HEK293 (cell line): ENCODE results near the gene IRF7.

ENCODE experiments used
- CTCF ChIA-PET: fragments of 350-600 bp; formaldehyde crosslinking; extraction: SDS; loops from one replicate; lab custom pipeline; 2021; ENCODE audit warnings: antibody characterized with exemption; lab: Yijun Ruan, JAX
- POLR2A ChIA-PET: fragments of 300-600 bp; formaldehyde crosslinking; extraction: SDS; loops from one replicate; lab custom pipeline; 2020; ENCODE audit warnings: antibody characterized with exemption, inconsistent platforms; lab: Yijun Ruan, JAX
- H3K27ac ChIP-seq: fragments of 200-500 bp; sonication (Bioruptor generic); 2 replicates; pipeline ENCODE4 v1.5.1; 2014; ENCODE audit warnings: low read depth, low read length, control low read depth, inconsistent platforms; ENCODE audit errors: extremely low read depth
- H3K36me3 ChIP-seq, 2 experiments: fragments of 200-500 bp in 1 of 2; sonication (Bioruptor generic) in 1 of 2; 1 replicate in 1 of 2; 2 replicates in 1 of 2; pipeline ENCODE4 v1.5.1; 2014 to 2017; ENCODE audit warnings: inconsistent platforms in 2 of 2, low read length in 2 of 2; ENCODE audit not compliant: control insufficient read depth in 2 of 2, insufficient read depth in 1 of 2
- H3K4me1 ChIP-seq: fragments of 200-500 bp; sonication (Bioruptor generic); 2 replicates; pipeline ENCODE4 v1.5.1; 2014; ENCODE audit warnings: mild to moderate bottlenecking, low read length, inconsistent platforms; ENCODE audit not compliant: control insufficient read depth, insufficient read depth
- H3K4me3 ChIP-seq: 2 replicates; pipeline ENCODE4 v1.5.1; 2011; ENCODE audit warnings: low read depth, mild to moderate bottlenecking, control low read depth, low read length, moderate library complexity
- H3K9me3 ChIP-seq: fragments of 200-500 bp; sonication (Bioruptor generic); 2 replicates; pipeline ENCODE4 v1.5.1; 2014; ENCODE audit warnings: low read depth, low read length, inconsistent platforms; ENCODE audit not compliant: control insufficient read depth, insufficient read depth
- GLIS2 ChIP-seq: fragments of 450-650 bp; formaldehyde crosslinking; IDR thresholded peaks from 2 replicates; pipeline ENCODE4 v1.5.1; 2016; ENCODE audit warnings: missing biosample characterization, missing genetic modification characterization
- KLF9 ChIP-seq: fragments of 450-650 bp; formaldehyde crosslinking; IDR thresholded peaks from 2 replicates; pipeline ENCODE4 v1.5.1; 2016; ENCODE audit warnings: missing biosample characterization, missing genetic modification characterization, low read depth
- MYNN ChIP-seq: fragments of 450-650 bp; formaldehyde crosslinking; IDR thresholded peaks from 2 replicates; pipeline ENCODE4 v1.5.1; 2016; ENCODE audit warnings: missing biosample characterization, missing genetic modification characterization, borderline replicate concordance
- WT1 ChIP-seq: fragments of 450-650 bp; formaldehyde crosslinking; IDR thresholded peaks from 2 replicates; pipeline ENCODE4 v1.5.1; 2016; ENCODE audit warnings: missing biosample characterization, missing genetic modification characterization
- ZBTB20 ChIP-seq: fragments of 450-650 bp; formaldehyde crosslinking; IDR thresholded peaks from 2 replicates; pipeline ENCODE4 v1.5.1; 2016; ENCODE audit warnings: missing biosample characterization, missing genetic modification characterization
- ZFP37 ChIP-seq: fragments of 450-650 bp; formaldehyde crosslinking; IDR thresholded peaks from 2 replicates; pipeline ENCODE4 v1.5.1; 2016; ENCODE audit warnings: missing biosample characterization, missing genetic modification characterization
- ZNF112 ChIP-seq: fragments of 450-650 bp; formaldehyde crosslinking; IDR thresholded peaks from 2 replicates; pipeline ENCODE4 v1.5.0; 2017; ENCODE audit warnings: missing biosample characterization, missing genetic modification characterization
- ZNF140 ChIP-seq: fragments of 450-650 bp; formaldehyde crosslinking; IDR thresholded peaks from 2 replicates; pipeline ENCODE4 v1.5.1; 2016; ENCODE audit warnings: missing biosample characterization, missing genetic modification characterization
- ZNF155 ChIP-seq: fragments of 450-650 bp; formaldehyde crosslinking; IDR thresholded peaks from 2 replicates; pipeline ENCODE4 v1.5.1; 2016; ENCODE audit warnings: missing biosample characterization, missing genetic modification characterization
- ZNF274 ChIP-seq, 2 experiments: fragments of 200-500 bp in 1 of 2; fragments of 450-650 bp in 1 of 2; sonication (Bioruptor generic) in 1 of 2; formaldehyde crosslinking in 1 of 2; IDR thresholded peaks; 2 replicates each; pipeline versions ENCODE4 v1.5.1 to v1.6.1; 2014 to 2016; ENCODE audit warnings: borderline replicate concordance in 1 of 2, inconsistent platforms in 1 of 2, low read length in 1 of 2, missing biosample characterization in 1 of 2, missing genetic modification characterization in 1 of 2
- ZNF311 ChIP-seq: fragments of 450-650 bp; formaldehyde crosslinking; IDR thresholded peaks from 2 replicates; pipeline ENCODE4 v1.5.1; 2017; ENCODE audit warnings: missing biosample characterization, missing genetic modification characterization, borderline replicate concordance
- ZNF335 ChIP-seq: fragments of 450-650 bp; formaldehyde crosslinking; conservative IDR thresholded peaks from 2 replicates; pipeline ENCODE4 v1.5.1; 2016; ENCODE audit warnings: missing biosample characterization, missing genetic modification characterization
- ZNF341 ChIP-seq: fragments of 450-650 bp; formaldehyde crosslinking; IDR thresholded peaks from 2 replicates; pipeline ENCODE4; 2016; ENCODE audit warnings: low read depth, missing biosample characterization, missing genetic modification characterization
- ZNF423 ChIP-seq: fragments of 450-650 bp; formaldehyde crosslinking; IDR thresholded peaks from 2 replicates; pipeline ENCODE4 v1.5.1; 2016; ENCODE audit warnings: missing biosample characterization, missing genetic modification characterization
- ZNF433 ChIP-seq: fragments of 450-650 bp; formaldehyde crosslinking; IDR thresholded peaks from 2 replicates; pipeline ENCODE4 v1.5.1; 2016; ENCODE audit warnings: missing biosample characterization, missing genetic modification characterization, low read depth
- ZNF561 ChIP-seq: fragments of 450-650 bp; IDR thresholded peaks from 2 replicates; pipeline ENCODE4 v1.5.1; 2018; ENCODE audit warnings: missing biosample characterization, missing genetic modification characterization, borderline replicate concordance
- ZNF585B ChIP-seq: fragments of 450-650 bp; formaldehyde crosslinking; IDR thresholded peaks from 2 replicates; pipeline ENCODE4 v1.5.1; 2016; ENCODE audit warnings: missing biosample characterization, missing genetic modification characterization
- ZNF660 ChIP-seq: fragments of 450-650 bp; IDR thresholded peaks from 2 replicates; pipeline ENCODE4 v1.5.1; 2018; ENCODE audit warnings: missing biosample characterization, mild to moderate bottlenecking, missing genetic modification characterization
- TF ChIP-seq, protein P1 (sequence below): fragments of 450-650 bp; formaldehyde crosslinking; IDR thresholded peaks from 2 replicates; pipeline ENCODE4 v1.5.1; 2016; ENCODE audit warnings: missing biosample characterization, missing genetic modification characterization
- TF ChIP-seq, protein P2 (sequence below): IDR thresholded peaks from 2 replicates; pipeline ENCODE4 v1.6.1; 2011; ENCODE audit warnings: mild to moderate bottlenecking, low read depth, low read length, borderline replicate concordance
- TF ChIP-seq, protein P3 (sequence below): fragments of 450-650 bp; formaldehyde crosslinking; IDR thresholded peaks from 2 replicates; pipeline ENCODE4 v1.5.1; 2016; ENCODE audit warnings: missing biosample characterization, missing genetic modification characterization

IRF7 gene

DNA sequence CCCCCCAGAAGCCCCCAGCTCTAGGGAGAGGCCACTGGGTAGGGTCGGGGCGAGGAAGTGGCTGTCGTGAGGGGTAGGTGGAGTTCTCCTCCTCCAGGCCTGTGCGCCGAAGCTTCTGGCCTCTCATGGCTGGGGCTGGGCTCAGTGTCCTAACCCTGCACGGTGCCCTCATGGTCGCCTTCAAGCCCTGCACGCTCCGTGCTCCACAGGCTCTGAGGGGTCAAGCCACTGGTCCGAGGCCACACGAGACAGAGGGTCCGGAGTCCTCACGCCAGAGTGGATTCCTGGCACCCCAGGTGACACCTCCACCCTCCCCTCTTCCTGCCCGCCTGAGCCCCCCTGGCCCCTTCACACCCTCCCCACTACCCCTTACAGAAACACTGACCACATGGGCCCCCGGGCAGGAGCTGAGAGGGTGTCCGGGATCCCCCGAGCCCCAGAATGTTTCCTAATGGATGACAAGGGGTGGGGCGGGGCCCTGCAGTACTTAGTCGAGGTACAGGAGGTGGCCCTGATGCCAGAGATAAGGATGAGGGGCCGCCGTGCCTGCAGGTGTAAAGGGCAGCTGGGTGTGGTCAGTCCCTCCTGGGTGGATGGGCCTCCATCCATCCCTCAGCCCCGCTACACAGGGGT lies 10.0 kb upstream of the IRF7 start:
- POLR2A ChIA-PET: no interaction called here
- no peak for TF ChIP-seq ZNF433 (tag by site-specific recombination)
- TF ChIP-seq WT1: no peak
- no peak for TF ChIP-seq ZNF660
- TF ChIP-seq KLF9 (tag by site-specific recombination): no peak
- no peak for TF ChIP-seq ZNF140 (tag by site-specific recombination)
- TF ChIP-seq, protein P1, sequence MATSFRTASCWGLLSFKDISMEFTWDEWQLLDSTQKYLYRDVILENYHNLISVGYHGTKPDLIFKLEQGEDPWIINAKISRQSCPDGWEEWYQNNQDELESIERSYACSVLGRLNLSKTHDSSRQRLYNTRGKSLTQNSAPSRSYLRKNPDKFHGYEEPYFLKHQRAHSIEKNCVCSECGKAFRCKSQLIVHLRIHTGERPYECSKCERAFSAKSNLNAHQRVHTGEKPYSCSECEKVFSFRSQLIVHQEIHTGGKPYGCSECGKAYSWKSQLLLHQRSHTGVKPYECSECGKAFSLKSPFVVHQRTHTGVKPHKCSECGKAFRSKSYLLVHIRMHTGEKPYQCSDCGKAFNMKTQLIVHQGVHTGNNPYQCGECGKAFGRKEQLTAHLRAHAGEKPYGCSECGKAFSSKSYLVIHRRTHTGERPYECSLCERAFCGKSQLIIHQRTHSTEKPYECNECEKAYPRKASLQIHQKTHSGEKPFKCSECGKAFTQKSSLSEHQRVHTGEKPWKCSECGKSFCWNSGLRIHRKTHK (tag by site-specific recombination): no peak
- TF ChIP-seq ZNF423: no peak
- TF ChIP-seq, protein P2, sequence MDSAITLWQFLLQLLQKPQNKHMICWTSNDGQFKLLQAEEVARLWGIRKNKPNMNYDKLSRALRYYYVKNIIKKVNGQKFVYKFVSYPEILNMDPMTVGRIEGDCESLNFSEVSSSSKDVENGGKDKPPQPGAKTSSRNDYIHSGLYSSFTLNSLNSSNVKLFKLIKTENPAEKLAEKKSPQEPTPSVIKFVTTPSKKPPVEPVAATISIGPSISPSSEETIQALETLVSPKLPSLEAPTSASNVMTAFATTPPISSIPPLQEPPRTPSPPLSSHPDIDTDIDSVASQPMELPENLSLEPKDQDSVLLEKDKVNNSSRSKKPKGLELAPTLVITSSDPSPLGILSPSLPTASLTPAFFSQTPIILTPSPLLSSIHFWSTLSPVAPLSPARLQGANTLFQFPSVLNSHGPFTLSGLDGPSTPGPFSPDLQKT: no peak
- TF ChIP-seq ZNF274 (IDR thresholded peaks at IDR 0.05; ENCODE audit: low read length): no peak
- TF ChIP-seq ZNF274 (tag by site-specific recombination; IDR thresholded peaks at IDR 0.05; ENCODE audit: borderline replicate concordance): no peak
- no peak for TF ChIP-seq ZNF561 (tag by site-specific recombination)
- TF ChIP-seq, protein P3, sequence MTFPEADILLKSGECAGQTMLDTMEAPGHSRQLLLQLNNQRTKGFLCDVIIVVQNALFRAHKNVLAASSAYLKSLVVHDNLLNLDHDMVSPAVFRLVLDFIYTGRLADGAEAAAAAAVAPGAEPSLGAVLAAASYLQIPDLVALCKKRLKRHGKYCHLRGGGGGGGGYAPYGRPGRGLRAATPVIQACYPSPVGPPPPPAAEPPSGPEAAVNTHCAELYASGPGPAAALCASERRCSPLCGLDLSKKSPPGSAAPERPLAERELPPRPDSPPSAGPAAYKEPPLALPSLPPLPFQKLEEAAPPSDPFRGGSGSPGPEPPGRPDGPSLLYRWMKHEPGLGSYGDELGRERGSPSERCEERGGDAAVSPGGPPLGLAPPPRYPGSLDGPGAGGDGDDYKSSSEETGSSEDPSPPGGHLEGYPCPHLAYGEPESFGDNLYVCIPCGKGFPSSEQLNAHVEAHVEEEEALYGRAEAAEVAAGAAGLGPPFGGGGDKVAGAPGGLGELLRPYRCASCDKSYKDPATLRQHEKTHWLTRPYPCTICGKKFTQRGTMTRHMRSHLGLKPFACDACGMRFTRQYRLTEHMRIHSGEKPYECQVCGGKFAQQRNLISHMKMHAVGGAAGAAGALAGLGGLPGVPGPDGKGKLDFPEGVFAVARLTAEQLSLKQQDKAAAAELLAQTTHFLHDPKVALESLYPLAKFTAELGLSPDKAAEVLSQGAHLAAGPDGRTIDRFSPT (tag by site-specific recombination): no peak
- no peak for TF ChIP-seq GLIS2
- no peak for TF ChIP-seq ZNF112 (tag by site-specific recombination)
- TF ChIP-seq ZNF335 (tag by site-specific recombination): no peak
- no peak for TF ChIP-seq ZBTB20 (tag by site-specific recombination)
- TF ChIP-seq MYNN: no peak
- TF ChIP-seq ZNF311: no peak
- TF ChIP-seq ZNF585B (tag by site-specific recombination): no peak
- CTCF ChIA-PET: no interaction called here

DNA sequence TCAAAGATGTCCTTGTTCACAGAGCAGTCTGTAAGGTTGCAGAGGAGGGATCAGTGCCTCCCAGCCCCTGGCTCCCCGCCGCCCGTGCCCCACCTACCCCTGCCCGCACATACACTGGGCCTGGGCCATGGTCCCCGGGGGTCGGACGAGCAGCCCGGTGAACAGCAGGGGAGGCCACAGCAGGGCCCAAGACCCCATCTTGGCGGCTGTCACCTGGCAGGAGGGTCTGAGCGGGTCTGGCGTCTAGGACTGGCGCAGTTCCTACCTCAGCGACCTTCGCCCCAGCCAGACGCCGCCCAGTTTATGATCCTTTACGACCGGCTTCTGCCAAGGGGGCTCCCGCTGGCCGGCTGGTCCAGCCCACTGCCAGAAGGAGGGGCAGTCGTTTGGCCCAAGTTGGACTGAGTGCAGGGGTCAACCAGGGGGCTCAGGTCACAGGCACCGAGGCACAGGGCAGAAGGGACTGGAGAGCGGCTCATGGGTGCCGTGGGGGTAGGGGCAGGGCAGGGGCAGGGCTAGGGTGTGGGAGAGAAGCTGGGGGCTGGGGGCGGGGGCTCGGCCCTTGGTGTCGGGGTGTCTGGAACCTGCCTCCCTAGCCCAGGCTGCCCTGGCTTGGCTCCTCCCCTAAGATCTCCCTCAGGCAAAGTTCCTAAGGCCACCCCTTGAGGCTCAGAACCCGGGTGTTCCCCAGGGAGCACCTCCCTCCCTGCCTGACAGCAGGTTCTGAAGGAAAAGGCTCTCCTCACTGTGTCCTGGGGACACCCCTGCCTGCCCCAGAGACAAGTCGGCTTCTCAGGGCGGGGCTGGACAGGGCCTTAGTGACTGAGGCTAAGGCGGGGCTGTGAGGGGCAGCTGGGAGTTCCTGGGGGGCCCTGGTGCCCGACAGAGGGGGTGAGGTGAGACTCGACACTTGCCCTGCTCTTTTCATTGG lies 9.2 kb upstream of the IRF7 start, which contains the start of gene CDHR5:
TSS of gene CDHR5 (minus strand) at position 251 of the 931 bp plus-strand sequence. CDS start at position 198, 53 bp downstream.
- POLR2A ChIA-PET: no interaction called here
- Histone ChIP-seq H3K27ac (no peak within 1 kb of the TSS), H3K36me3 (peaks cover 0 to 3% of the 10 kb centered on the region in 2 experiments; a peak in 1 of 3 replicates), H3K9me3 (no peaks in the 10 kb centered on the region), H3K4me3 (no peak within 1 kb of the TSS), H3K4me1 (no peaks in the 10 kb centered on the region)
- CTCF ChIA-PET: interaction anchor here (1.0 kb wide), 1 partner anchor 98 kb away, joined by 4 read pairs; no protein-coding TSS in a partner anchor
- TF ChIP-seq ZFP37 (no peak), ZNF155 (tag by site-specific recombination) (no peak), ZNF341 (tag by site-specific recombination) (0 out of 2 replicates have a peak, but pooled peaks have one; percentile 11)

More for the DNA sequence above, 10.0 kb upstream of the IRF7 start:
- Histone ChIP-seq H3K27ac (no peak overlapping the region), H3K9me3 (no peaks in the 10 kb centered on the region), H3K4me3 (no peak overlapping the region), H3K4me1 (no peaks in the 10 kb centered on the region), H3K36me3 (peaks cover 0 to 3% of the 10 kb centered on the region in 2 experiments; a peak in 2 of 3 replicates)
